OCI-LY3 (cell line): ENCODE results near the gene SHROOM2.
"Not testable (repeated sequence)": the region's sequence is repeated elsewhere in the genome, so short reads cannot be mapped to it uniquely, and the experiment has no call there.

Experiments
- EZH2phosphoT487 ChIP-seq: fragments of 200-600 bp; shearing (Covaris generic); IDR thresholded peaks from 2 replicates; pipeline ENCODE4 v1.6.1; 2018; ENCODE audit warnings: antibody characterized with exemption, mixed run types, low read depth
- TF ChIP-seq, protein P1 (sequence below): fragments of 200-600, 300-600 bp; sonication (generic); IDR thresholded peaks from 2 replicates; pipeline ENCODE4 v1.5.1; 2014; ENCODE audit warnings: antibody characterized with exemption, low read length, low read depth

DNA sequence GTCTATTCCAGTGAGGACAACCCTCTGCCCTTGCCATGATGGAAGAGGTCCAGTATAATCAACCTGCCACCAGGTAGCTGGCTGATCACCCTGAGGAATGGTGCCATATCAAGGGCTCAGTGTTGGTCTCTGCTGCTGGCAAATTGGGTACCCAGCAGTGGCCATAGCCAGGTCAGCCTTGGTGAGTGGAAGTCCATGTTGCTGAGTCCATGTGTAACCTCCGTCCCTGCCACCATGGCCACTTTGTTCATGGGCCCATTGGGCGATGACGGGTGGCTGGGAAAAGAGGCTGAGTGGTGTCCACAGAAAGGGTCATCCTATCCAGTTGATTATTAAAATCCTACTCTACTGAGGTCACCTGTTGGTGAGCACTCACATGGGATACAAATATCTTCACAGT lies 24.9 kb downstream of the SHROOM2 start:
- TF ChIP-seq, protein P1, sequence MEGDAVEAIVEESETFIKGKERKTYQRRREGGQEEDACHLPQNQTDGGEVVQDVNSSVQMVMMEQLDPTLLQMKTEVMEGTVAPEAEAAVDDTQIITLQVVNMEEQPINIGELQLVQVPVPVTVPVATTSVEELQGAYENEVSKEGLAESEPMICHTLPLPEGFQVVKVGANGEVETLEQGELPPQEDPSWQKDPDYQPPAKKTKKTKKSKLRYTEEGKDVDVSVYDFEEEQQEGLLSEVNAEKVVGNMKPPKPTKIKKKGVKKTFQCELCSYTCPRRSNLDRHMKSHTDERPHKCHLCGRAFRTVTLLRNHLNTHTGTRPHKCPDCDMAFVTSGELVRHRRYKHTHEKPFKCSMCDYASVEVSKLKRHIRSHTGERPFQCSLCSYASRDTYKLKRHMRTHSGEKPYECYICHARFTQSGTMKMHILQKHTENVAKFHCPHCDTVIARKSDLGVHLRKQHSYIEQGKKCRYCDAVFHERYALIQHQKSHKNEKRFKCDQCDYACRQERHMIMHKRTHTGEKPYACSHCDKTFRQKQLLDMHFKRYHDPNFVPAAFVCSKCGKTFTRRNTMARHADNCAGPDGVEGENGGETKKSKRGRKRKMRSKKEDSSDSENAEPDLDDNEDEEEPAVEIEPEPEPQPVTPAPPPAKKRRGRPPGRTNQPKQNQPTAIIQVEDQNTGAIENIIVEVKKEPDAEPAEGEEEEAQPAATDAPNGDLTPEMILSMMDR: not testable (repeated sequence)
- not testable (repeated sequence) for TF ChIP-seq EZH2phosphoT487
